Transverse colon (tissue), 4 donors: ENCODE data around the gene PHF21B.

Experiments
- CTCF ChIP-seq, 5 experiments: fragments of 200-600 bp in 3 of 5; fragments of 450-650 bp in 2 of 5; sonication (generic) in 3 of 5; IDR thresholded peaks; 1 replicate in 2 of 5; 2 replicates in 3 of 5; pipeline ENCODE4 v1.5.1; 2016 to 2017; ENCODE audit warnings: antibody characterized with exemption in 5 of 5, inconsistent platforms in 3 of 5, mild to moderate bottlenecking in 2 of 5, moderate library complexity in 1 of 5
- POLR2A ChIP-seq: fragments of 450-650 bp; IDR thresholded peaks from one replicate; pipeline ENCODE4 v1.6.1; 2016; ENCODE audit warnings: antibody characterized with exemption, mild to moderate bottlenecking, moderate library complexity
- POLR2AphosphoS5 ChIP-seq, 3 donors: sonication (generic); formaldehyde crosslinking; IDR thresholded peaks; one replicate each; pipeline ENCODE4 v1.6.1; 2016; ENCODE audit warnings: antibody characterized with exemption in 3 of 3

DNA sequence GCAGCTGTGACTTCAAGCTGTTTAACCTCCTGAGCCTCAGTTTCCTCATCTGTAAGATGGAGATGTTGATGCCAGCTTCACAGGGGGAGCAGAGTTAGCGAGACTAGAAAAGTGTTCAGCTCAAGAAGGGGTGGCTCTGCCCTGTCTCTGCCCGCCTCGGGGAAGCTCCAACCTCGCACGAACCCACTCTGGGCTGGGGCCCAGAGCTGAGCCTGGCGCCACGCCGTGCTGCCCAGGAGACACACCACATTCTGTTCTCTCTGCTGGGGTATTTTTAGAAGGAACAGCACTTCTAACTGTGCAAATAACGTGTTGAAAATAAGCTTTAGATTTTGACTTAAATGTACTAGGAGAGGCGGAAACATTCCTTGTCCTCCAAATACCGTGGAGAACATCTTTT is 74.1 kb downstream of the PHF21B start:
- TF ChIP-seq CTCF (IDR thresholded peaks at IDR 0.05) (no peak), POLR2A (no peak), POLR2AphosphoS5 (IDR thresholded peaks at IDR 0.05) (no peak)
